ENCODE results near the gene KCNK4.
A peak's percentile ranks its signal among the peaks of the same experiment; 100 is the strongest.

Gene KCNK4

DNA sequence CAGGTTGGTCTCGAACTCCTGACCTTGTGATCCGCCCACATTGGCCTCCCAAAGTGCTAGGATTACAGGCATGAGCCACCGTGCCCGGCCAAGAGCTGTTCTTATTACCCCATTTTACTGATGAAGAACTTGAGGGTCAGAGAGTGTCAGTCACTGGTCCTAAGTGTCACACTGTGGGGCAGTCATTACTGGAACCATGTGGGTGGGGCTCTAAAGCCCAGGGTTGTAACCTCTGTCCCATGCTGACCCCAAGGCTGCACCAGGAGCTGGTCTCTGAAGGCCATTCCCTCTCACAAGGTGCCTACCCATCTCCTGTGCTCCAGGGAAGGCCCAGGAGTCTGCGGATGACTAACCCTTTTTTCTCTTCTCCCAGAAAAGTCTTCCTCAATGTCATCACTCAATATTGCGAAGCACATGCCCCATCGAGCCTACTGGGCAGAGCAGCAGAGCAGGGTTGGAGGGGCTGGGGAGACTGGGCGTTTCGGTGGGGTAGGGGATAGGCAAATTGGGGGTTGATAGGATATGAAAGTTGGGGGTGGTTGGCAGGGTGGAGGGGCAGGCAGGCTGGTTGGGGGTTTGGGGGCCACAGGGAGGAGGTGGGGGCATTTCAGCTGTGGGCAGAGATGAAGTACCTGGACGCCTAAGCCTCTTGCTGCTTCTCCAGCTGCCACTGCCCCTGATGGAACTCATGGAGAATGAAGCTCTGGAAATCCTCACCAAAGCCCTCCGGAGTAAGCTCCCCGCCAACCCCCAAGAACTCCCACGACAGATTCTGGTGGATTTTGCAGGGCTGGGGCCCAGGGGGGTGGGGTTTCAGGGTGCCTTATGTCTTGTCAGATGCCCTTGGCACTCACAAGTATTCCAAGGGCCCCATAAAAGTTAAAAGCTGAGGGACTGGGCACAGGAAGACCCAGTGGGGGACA, 12.3 kb downstream of the KCNK4 start:
- Histone ChIP-seq H3K4me3 (no peak overlapping the region), H3K27ac (peak overlapping the region in 1 of 2 donors; percentile 94)
- TF ChIP-seq, protein P1, sequence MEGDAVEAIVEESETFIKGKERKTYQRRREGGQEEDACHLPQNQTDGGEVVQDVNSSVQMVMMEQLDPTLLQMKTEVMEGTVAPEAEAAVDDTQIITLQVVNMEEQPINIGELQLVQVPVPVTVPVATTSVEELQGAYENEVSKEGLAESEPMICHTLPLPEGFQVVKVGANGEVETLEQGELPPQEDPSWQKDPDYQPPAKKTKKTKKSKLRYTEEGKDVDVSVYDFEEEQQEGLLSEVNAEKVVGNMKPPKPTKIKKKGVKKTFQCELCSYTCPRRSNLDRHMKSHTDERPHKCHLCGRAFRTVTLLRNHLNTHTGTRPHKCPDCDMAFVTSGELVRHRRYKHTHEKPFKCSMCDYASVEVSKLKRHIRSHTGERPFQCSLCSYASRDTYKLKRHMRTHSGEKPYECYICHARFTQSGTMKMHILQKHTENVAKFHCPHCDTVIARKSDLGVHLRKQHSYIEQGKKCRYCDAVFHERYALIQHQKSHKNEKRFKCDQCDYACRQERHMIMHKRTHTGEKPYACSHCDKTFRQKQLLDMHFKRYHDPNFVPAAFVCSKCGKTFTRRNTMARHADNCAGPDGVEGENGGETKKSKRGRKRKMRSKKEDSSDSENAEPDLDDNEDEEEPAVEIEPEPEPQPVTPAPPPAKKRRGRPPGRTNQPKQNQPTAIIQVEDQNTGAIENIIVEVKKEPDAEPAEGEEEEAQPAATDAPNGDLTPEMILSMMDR (IDR thresholded peaks at IDR 0.05) = no peak
- no peak for DNase-seq (ENCODE audit: low spot score)

GRCh38 chr11:64304032-64304315, 12.9 kb downstream of the KCNK4 start:
- no peak for DNase-seq (ENCODE audit: low spot score)
- TF ChIP-seq, protein P1 (IDR thresholded peaks at IDR 0.05) = no peak
- Histone ChIP-seq H3K27ac (peak overlapping the region in 1 of 2 donors; percentile 94), H3K4me3 (peak overlapping the region; percentile 99)

DNA sequence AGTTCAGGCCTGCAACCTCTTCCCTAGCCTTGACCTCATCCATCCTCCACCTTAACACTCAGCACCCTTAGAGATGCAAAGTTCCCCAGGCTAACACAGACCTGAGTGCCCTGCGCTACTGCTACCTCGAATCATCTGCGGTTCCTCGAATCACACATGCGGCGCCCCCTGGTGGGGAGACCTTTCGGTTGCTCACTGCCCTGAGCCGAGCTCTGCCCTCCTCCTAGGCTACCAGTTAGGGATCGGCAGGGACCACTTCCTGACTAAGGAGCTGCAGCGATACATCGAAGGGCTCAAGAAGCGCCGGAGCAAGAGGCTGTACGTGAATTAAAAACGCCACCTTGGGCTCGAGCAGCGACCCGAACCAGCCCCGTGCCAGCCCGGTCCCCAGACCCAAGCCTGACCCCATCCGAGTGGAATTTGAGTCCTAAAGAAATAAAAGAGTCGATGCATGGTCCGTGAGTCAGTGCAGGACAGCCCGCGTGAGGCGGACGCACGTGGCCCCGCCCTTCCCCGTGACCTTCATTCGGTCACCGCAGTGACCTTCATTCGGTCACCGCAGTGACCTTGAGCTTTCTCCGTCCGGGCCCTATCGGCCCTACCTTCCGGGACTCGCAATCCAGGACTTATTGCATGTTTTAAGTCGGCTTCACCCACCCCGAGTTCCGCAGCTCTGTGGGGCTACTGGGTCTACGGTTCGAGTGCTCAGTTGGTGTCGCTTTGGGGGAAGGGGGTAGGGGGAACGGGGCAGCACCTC, 13.4 kb downstream of the KCNK4 start:
- peak; percentile 93 for DNase-seq (ENCODE audit: low spot score)

GRCh38 chr11:64305075-64305690, 14.1 kb downstream of the KCNK4 start, which contains the start of gene ESRRA:
Gene ESRRA, plus strand, starts transcription at chr11:64305524. Its CDS starts 1,656 bp downstream, at chr11:64307180.
- Histone ChIP-seq H3K4me3 (peak within 1 kb of the TSS; percentile 99), H3K27ac (peak within 1 kb of the TSS; percentile 83 to 97)
- TF ChIP-seq, protein P1 (IDR thresholded peaks at IDR 0.05) = no peak
- peak; percentile 99 for DNase-seq (ENCODE audit: low spot score)

More for the DNA sequence above, 13.4 kb downstream of the KCNK4 start:
- H3K4me3 ChIP-seq = peak overlapping the region; percentile 99
- peak overlapping the region; percentile 83 to 94 for H3K27ac ChIP-seq
- TF ChIP-seq, protein P1 (IDR thresholded peaks at IDR 0.05) = peak; percentile 55

DNA sequence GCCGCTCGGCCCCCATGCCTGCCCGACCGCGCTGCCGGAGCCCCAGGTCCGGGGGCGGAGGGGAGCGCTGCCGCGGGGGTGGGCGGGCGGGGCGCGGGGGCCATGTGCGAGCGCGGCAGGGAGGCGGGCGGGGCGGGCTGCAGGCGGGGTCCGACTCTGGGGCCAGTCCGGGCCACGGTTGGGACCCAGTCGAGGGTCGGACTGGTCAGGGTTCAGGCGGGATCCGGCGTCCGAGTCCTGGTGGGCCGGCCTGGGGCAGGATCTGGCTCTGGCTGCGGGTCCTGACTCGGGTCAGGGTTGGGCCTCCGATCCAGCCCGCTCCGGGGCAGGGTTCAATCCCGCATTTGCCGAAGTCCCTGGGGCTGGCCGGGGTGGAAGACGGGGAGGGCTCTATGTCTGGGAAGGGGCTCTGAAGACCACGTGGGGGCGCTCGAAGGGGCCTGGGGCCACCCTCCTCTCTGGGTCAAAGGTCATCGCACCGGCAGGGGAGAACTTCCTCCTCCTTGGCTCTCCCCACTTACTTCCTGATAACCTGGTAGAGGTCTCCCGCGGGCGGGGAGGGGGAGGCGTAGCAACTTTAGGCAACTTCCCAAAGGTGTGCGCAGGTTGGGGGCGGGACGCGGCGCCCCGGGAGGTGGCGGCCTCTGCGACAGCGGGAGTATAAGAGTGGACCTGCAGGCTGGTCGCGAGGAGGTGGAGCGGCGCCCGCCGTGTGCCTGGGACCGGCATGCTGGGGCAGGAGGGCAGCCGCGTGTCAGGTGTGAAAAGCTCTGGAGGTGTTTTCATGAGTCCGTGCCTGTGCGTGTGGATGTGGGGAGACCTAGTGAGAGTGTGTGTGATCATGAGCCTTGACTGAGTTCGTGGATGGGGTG, 14.8 kb downstream of the KCNK4 start:
- DNase-seq (ENCODE audit: low spot score) = no peak
- peak overlapping the region; percentile 58 to 97 for H3K27ac ChIP-seq
- H3K4me3 ChIP-seq = peak overlapping the region; percentile 99
- TF ChIP-seq, protein P1 (IDR thresholded peaks at IDR 0.05) = no peak

DNA sequence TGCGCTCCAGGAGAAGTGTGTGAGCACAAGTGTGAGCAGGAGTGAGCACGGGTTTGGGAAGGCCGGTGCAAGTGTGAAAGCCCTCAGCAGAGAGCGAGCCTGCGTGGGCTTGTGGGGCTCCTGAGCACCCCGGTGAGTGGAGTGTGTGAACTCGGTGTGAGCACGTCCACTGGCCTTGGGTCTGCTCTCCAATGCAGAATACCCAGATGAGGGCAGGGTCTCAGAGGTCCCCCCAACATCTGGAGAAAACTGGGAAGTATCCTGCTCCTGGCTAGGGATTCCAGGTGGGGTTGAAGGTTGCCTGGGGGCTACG, 15.4 kb downstream of the KCNK4 start:
- TF ChIP-seq, protein P1 (IDR thresholded peaks at IDR 0.05) = no peak
- DNase-seq (ENCODE audit: low spot score) = no peak
- peak overlapping the region; percentile 58 to 97 for H3K27ac ChIP-seq
- peak overlapping the region; percentile 99 for H3K4me3 ChIP-seq
